ENCODE results near the gene CLTC.

GRCh38 chr17:59651346-59651745 is 31.7 kb downstream of the CLTC start:
- no peak for TF ChIP-seq CTCF (conservative IDR thresholded peaks at IDR 0.05; ENCODE audit: low read depth, low read length)
- no peak for TF ChIP-seq EZH2 (IDR thresholded peaks at IDR 0.05; ENCODE audit: low read length, unreplicated experiment)

Measured in PC-3 (cell line).